Cardiac fibroblast (primary cell): ENCODE measurements around the gene RORC.
"Not testable (repeated sequence)": the region's sequence is repeated elsewhere in the genome, so short reads cannot be mapped to it uniquely, and the experiment has no call there.

Experiments used
- DNase-seq, 2 donors: peaks; one replicate each; pipeline versions ENCODE4 v3.0.0 to v3.0.0-alpha.2; 2010; ENCODE audit warnings: low read depth in 2 of 2
- H3K4me3 ChIP-seq, 2 donors: replicated peaks in 1 of 2; 1 replicate in 1 of 2; 2 replicates in 1 of 2; pipeline ENCODE4 v1.5.1; 2011; ENCODE audit warnings: low read depth in 2 of 2, low read length in 2 of 2, mild to moderate bottlenecking in 2 of 2, moderate library complexity in 1 of 2
- TF ChIP-seq, protein P1 (sequence below): IDR thresholded peaks from one replicate; pipeline ENCODE4 v1.5.1; 2011; ENCODE audit warnings: low read depth, mild to moderate bottlenecking, low read length, inconsistent platforms

The RORC gene

DNA sequence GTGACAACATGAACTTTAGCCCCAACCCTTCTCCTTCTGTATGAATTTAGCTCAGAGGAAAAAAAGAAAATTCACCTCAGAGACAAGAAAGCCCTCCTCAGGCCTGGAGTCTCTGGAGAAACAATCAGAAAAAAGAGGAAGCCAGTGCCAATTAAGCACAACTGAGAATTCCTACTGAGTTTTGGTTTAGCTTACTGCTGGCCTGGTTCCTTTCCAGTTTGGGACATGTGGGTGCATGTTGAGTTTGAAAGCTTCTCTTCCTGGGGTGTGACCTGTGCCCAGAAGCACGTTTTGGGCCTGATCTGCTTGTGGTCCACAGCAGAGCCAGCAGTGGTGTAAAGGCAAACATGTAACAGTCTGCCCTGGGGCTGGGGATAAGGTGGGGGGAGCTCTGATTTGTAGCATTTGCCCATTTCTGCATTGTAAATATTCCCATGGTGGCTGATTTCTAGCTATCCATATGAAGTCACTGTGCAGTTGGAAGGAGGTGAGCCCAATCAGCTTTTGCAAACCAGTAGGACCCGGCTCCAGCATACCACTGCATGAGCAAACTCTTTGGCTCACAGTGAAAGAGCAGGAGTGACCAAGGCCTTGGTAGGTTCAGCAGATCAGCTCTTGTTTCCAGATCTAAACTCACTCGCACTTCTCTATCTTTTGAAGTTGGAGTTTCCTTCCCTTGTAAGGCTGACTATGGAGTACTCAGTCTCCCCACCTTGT lies 26.6 kb upstream of the RORC start:
- peak in 1 of 2 donors; percentile 43 for DNase-seq
- no peak overlapping the region for H3K4me3 ChIP-seq
- TF ChIP-seq, protein P1, sequence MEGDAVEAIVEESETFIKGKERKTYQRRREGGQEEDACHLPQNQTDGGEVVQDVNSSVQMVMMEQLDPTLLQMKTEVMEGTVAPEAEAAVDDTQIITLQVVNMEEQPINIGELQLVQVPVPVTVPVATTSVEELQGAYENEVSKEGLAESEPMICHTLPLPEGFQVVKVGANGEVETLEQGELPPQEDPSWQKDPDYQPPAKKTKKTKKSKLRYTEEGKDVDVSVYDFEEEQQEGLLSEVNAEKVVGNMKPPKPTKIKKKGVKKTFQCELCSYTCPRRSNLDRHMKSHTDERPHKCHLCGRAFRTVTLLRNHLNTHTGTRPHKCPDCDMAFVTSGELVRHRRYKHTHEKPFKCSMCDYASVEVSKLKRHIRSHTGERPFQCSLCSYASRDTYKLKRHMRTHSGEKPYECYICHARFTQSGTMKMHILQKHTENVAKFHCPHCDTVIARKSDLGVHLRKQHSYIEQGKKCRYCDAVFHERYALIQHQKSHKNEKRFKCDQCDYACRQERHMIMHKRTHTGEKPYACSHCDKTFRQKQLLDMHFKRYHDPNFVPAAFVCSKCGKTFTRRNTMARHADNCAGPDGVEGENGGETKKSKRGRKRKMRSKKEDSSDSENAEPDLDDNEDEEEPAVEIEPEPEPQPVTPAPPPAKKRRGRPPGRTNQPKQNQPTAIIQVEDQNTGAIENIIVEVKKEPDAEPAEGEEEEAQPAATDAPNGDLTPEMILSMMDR = no peak

DNA sequence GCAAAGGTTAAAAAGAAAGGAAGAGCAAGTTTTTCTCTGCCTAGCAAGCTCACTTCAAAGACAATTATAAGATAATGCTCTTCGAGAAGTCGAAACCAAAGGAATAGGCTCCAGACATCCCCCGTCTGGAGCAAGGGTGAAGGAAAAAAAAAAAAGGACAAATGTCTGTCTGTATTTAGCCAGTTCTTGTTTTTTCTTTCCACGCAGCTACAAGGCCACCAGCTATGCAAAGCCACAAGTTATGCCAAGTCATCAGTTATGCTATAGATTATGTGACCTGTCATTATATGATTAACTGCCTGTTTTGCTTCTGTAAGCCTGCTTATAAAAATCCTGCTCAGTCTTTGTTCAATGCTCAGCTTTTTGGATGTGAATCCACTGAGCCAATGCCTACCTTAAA lies 24.3 kb upstream of the RORC start:
- no peak for DNase-seq

DNA sequence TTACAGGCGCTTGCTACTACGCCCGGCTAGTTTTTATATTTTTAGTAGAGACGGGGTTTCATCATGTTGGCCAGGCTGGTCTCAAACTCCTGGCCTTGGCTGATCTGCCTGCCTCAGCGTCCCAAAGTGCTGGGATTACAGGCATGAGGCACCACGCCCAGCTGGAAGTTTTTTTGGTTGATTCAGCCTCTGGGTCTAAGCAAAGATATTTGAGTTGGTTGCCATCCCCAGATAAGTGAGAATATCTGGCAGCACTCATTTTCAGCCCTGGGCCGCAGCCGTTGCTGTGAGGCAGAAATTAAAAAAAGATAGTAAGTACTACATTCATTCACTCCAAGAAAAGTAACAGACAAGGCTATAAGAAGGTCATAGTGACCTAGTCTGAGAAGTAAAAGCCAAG lies 23.9 kb upstream of the RORC start:
- peak in 1 of 2 donors; percentile 66 for DNase-seq
- not testable (repeated sequence) for H3K4me3 ChIP-seq

More for the DNA sequence above, 24.3 kb upstream of the RORC start:
- TF ChIP-seq, protein P1 = no peak
- H3K4me3 ChIP-seq = no peak overlapping the region

DNA sequence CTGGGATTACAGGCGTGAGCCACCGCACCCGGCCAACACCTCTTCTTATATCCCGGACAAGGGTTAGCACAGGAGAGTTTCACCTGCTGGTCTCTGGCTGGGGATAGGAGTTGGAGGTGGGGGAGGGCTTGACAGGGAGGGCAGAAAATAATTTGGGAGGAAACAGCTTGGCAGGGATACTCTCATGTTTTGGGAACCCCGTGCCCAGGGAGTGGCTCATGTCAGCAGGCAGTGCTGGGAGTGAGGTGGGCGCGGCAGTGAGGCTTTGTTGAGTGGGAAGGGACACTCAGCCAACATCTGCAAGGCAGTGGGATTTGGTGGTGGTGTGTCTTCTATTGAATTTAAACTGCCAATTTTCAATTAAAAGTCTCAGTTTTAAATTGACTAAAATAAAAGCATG lies 23.1 kb upstream of the RORC start:
- TF ChIP-seq, protein P1 = no peak
- no peak for DNase-seq
- no peak overlapping the region for H3K4me3 ChIP-seq

DNA sequence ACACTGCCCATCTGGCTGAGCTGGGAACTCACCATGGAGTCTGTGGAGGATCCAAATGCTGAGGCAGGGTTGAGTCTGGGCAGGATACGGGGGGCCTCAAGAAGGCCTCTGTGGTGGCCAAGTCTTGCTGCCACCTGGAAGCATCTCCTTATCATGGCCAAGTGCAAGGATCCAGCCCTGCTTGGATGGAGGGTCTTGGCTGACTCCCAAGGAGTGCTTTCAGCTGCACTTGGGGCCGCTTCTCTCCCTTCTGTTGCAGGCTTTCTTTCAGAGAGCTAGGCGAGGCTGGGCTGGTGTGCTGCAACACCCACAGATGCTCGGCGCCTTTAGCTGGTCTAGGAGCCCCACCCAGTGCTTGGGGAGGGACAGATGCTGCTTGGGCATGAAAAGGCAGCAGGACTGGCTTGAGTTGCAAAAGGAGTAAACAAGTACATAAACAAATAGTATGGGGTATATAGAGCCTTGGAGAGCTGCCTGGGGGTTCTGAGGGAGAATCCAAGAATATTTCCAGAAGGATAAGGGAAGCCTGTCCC lies 21.9 kb upstream of the RORC start, which contains the start of gene THEM5:
Gene THEM5, minus strand, starts transcription at position 302 of the 533 bp plus-strand sequence. Its CDS starts 147 bp downstream, at position 155.
- TF ChIP-seq, protein P1 = no peak
- H3K4me3 ChIP-seq = no peak within 1 kb of the TSS
- no peak for DNase-seq

DNA sequence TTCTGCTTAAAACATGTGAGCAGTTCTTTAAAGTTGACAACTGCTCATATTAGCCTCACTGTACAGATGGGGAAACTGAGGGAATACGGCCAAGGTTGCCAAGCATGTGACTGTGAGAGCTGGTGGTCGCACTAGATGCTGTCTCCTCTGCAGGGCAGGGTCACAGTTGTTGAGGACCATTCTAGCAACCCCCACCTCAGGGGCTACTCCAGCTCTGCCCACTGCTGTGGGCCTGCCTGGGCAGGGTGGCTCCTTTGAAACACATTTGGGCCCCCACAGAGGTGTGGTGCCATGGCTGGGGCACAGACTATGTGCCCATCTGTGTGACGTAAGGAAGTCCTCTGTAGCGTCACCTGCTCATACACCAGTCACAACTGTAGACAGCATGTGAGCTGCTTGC lies 21.1 kb upstream of the RORC start:
- TF ChIP-seq, protein P1 = no peak
- H3K4me3 ChIP-seq = no peak overlapping the region
- DNase-seq = no peak

DNA sequence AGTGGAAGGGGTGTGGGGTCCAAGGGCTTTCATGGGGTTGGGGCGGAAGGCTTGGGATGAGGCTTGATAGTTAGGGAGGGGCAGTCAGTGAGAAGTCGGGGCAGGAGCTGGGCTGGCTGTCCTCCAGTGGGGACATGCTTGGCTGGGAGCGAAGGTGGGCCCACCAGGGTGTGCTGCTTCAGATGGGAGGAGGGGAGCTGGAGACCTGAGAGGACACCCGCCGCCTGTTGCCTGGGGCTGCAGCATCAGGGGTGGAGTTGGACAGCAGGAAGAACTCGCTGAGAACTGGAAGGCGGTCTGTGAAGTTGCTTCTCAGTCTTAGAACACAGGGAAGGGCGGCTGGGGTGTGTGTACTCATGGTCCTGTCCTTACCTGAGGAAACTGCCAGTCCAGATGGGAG lies 20.3 kb upstream of the RORC start:
- TF ChIP-seq, protein P1 = no peak
- H3K4me3 ChIP-seq = no peak overlapping the region
- no peak for DNase-seq
